ENCODE results near the gene RBPJ.

The RBPJ gene

DNA sequence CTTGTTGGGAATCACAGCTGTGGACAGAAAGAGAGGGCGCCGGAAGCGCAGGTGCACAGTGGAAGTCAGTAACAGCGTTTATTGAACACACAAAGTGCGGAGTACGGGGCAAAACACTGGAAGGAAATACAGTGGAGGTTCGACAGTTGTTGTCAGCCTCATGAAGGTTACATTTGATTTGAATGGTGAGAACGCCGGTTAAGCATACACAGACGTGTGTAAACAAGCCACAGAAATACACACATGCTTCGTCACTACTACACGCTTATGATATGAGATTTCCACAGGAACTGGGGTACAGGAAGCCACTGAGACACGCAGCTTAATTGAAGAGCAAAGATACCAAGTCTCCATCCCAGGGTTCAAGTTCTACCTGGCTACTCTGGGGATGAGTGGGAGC is 157.5 kb downstream of the RBPJ start:
- H3K4me1 Mint-ChIP-seq: peaks cover 28% of the 10 kb centered on the region
- no peak for TF ChIP-seq CTCF (IDR thresholded peaks at IDR 0.05; ENCODE audit: unreplicated experiment in 3 of 3)
- peaks cover 15% of the 10 kb centered on the region for H3K27me3 Mint-ChIP-seq (ENCODE audit: low read depth)
- peak overlapping the region in 2 of 3 experiments; percentile 23 to 45 for H3K27ac Mint-ChIP-seq
- no peaks in the 10 kb centered on the region for H3K9me3 Mint-ChIP-seq
- no peak overlapping the region for H3K4me3 Mint-ChIP-seq
- H3K36me3 Mint-ChIP-seq (ENCODE audit: low read depth): no peaks in the 10 kb centered on the region

GRCh38 chr4:26482508-26483462 is 162.0 kb downstream of the RBPJ start:
- peaks cover 39% of the 10 kb centered on the region for H3K4me1 Mint-ChIP-seq
- no peak for TF ChIP-seq CTCF (IDR thresholded peaks at IDR 0.05; ENCODE audit: unreplicated experiment in 3 of 3)
- peaks cover 18% of the 10 kb centered on the region for H3K27me3 Mint-ChIP-seq (ENCODE audit: low read depth)

GRCh38 chr4:26484032-26484515 is 163.3 kb downstream of the RBPJ start:
- Mint-ChIP-seq H3K9me3 (no peaks in the 10 kb centered on the region), H3K27ac (peak overlapping the region in 1 of 3 experiments; percentile 44), H3K36me3 (ENCODE audit: low read depth) (no peaks in the 10 kb centered on the region), H3K4me3 (no peak overlapping the region), H3K27me3 (ENCODE audit: low read depth) (peaks cover 18% of the 10 kb centered on the region), H3K4me1 (peaks cover 33% of the 10 kb centered on the region)
- no peak for TF ChIP-seq CTCF (IDR thresholded peaks at IDR 0.05; ENCODE audit: unreplicated experiment in 3 of 3)

More at GRCh38 chr4:26482508-26483462, 162.0 kb downstream of the RBPJ start:
- H3K9me3 Mint-ChIP-seq: no peaks in the 10 kb centered on the region
- no peak overlapping the region for H3K4me3 Mint-ChIP-seq
- no peaks in the 10 kb centered on the region for H3K36me3 Mint-ChIP-seq (ENCODE audit: low read depth)
- H3K27ac Mint-ChIP-seq: peak overlapping the region; percentile 0 to 63 (median 44)

DNA sequence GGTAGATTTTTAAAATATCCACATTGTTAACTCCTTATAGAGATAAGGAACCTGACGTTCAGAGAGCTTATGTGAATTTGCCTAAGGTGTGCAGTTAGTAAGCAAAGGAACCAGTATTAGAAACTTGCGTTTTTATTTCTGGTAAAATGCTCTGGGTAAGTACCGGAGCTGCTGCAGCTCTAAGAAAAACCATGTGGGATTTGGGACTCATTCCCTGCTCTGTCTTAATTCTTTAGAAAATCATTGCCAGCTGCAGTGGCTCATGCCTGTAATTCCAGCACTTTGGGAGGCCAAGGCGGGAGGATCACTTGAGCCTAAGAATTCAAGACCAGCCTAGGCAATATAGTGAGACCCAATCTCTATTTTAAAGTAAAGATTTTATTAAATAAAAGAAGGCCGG is 163.7 kb downstream of the RBPJ start:
- peaks cover 18% of the 10 kb centered on the region for H3K27me3 Mint-ChIP-seq (ENCODE audit: low read depth)
- peaks cover 32% of the 10 kb centered on the region for H3K4me1 Mint-ChIP-seq
- no peaks in the 10 kb centered on the region for H3K9me3 Mint-ChIP-seq
- no peaks in the 10 kb centered on the region for H3K36me3 Mint-ChIP-seq (ENCODE audit: low read depth)
- no peak overlapping the region for H3K4me3 Mint-ChIP-seq
- H3K27ac Mint-ChIP-seq: peak overlapping the region in 1 of 3 experiments; percentile 44
- no peak for TF ChIP-seq CTCF (IDR thresholded peaks at IDR 0.05; ENCODE audit: unreplicated experiment in 3 of 3)

Data from nephron (organoid).